ENCODE data around the gene BTN2A1. TPM values are rescaled to one million over a fixed set of nuclear protein-coding genes. Genes with fewer than 3 reads are reported as not detected.

Gene BTN2A1
- total and polyA plus RNA-seq, 7 donors, result 5.4 to 14.9 (median 9.4) TPM

- H3K4me1 ChIP-seq, result peaks cover 13% of the 10 kb centered on the region
- H3K36me3 ChIP-seq (ENCODE audit: insufficient read depth in 1 of 2, low read depth in 1 of 2), result no peaks in the 10 kb centered on the region
- intact Hi-C loops (cut with DNase I), result loop anchor here in 1 of 2 donors (5.0 kb wide), 1 partner anchor 37 kb away; the partner anchor contains the start of gene BTN2A1
- peak; percentile 16 to 57 (median 26) for ATAC-seq
- no peak for DNase-seq
- H3K9me3 ChIP-seq, result no peaks in the 10 kb centered on the region
- no peaks in the 10 kb centered on the region for H3K27me3 ChIP-seq (ENCODE audit: insufficient read depth in 3 of 3, low read length in 2 of 3)
- H3K4me3 ChIP-seq, result peak overlapping the region; percentile 96
- H3K27ac ChIP-seq, result peak overlapping the region; percentile 83
- WGBS, 3 donors, result 10 to 35% (median 18%) methylated on average over 3 to 4 of the region's 4 CpGs
- TF ChIP-seq CTCF (IDR thresholded peaks at IDR 0.05), result no peak
Measured at GRCh38 chr6:26420688-26421171, 37.0 kb upstream of the BTN2A1 start.

GRCh38 chr6:26421259-26422144, 36.3 kb upstream of the BTN2A1 start:
- Histone ChIP-seq H3K4me1 (peaks cover 13% of the 10 kb centered on the region), H3K27me3 (ENCODE audit: insufficient read depth in 3 of 3, low read length in 2 of 3) (no peaks in the 10 kb centered on the region), H3K36me3 (ENCODE audit: insufficient read depth in 1 of 2, low read depth in 1 of 2) (peaks cover 0 to 4% of the 10 kb centered on the region in 2 donors), H3K27ac (peak overlapping the region; percentile 83), H3K9me3 (no peaks in the 10 kb centered on the region), H3K4me3 (peak overlapping the region; percentile 96)
- WGBS, 3 donors, result 1% methylated on average over 31 of the region's 31 CpGs
- ATAC-seq, result peak; percentile 98 to 100 (median 98)
- intact Hi-C loops (cut with DNase I), result loop anchor here in 1 of 2 donors (5.0 kb wide), 1 partner anchor 36 kb away; the partner anchor contains the start of gene BTN2A1
- DNase-seq, result peak; percentile 50 to 74
- no peak for TF ChIP-seq CTCF (IDR thresholded peaks at IDR 0.05)

GRCh38 chr6:26422329-26422728, 35.4 kb upstream of the BTN2A1 start:
- Histone ChIP-seq H3K36me3 (ENCODE audit: insufficient read depth in 1 of 2, low read depth in 1 of 2) (peaks cover 0 to 12% of the 10 kb centered on the region in 2 donors), H3K4me3 (peak overlapping the region; percentile 96), H3K27me3 (ENCODE audit: insufficient read depth in 3 of 3, low read length in 2 of 3) (no peaks in the 10 kb centered on the region), H3K27ac (no peak overlapping the region), H3K4me1 (peaks cover 13% of the 10 kb centered on the region), H3K9me3 (no peaks in the 10 kb centered on the region)
- intact Hi-C loops (cut with DNase I), result loop anchor here in 1 of 2 donors (5.0 kb wide), 1 partner anchor 35 kb away; the partner anchor contains the start of gene BTN2A1
- TF ChIP-seq CTCF (IDR thresholded peaks at IDR 0.05), result no peak
- WGBS, 3 donors, result 87 to 95% (median 87%) methylated on average over 3 of the region's 3 CpGs
- no peak for ATAC-seq
- no peak for DNase-seq

GRCh38 chr6:26426691-26427450, 30.9 kb upstream of the BTN2A1 start:
- intact Hi-C loops (cut with DNase I), result no loop called here

More at GRCh38 chr6:26426691-26427450, 30.9 kb upstream of the BTN2A1 start:
- H3K4me3 ChIP-seq, result no peak overlapping the region
- no peak for DNase-seq
- peaks cover 10% of the 10 kb centered on the region for H3K4me1 ChIP-seq
- 91 to 93% (median 93%) methylated on average over 5 of the region's 5 CpGs for WGBS, 3 donors
- H3K27ac ChIP-seq, result no peak overlapping the region
- ATAC-seq, result no peak
- H3K9me3 ChIP-seq, result no peaks in the 10 kb centered on the region
- TF ChIP-seq CTCF (IDR thresholded peaks at IDR 0.05), result no peak
- H3K27me3 ChIP-seq (ENCODE audit: insufficient read depth in 3 of 3, low read length in 2 of 3), result no peaks in the 10 kb centered on the region
- peaks cover 0 to 40% of the 10 kb centered on the region in 2 donors for H3K36me3 ChIP-seq (ENCODE audit: insufficient read depth in 1 of 2, low read depth in 1 of 2)
